Keratinocyte (primary cell): ENCODE results near the gene PDIA2. TPM values are rescaled to one million over a fixed set of nuclear protein-coding genes. Genes with fewer than 3 reads are reported as not detected.

Source experiments
- DNase-seq: peaks from one replicate; pipeline ENCODE4 v3.0.0-alpha.2; 2011; ENCODE audit warnings: low read depth, missing footprints, low spot score
- FAIRE-seq: peaks from 2 replicates; lab custom pipeline; 2011; peaks lifted over from hg19 to GRCh38; lab: Jason Lieb, UNC
- H2AFZ ChIP-seq: 2 replicates; pipeline ENCODE4 v1.6.0; 2012; ENCODE audit warnings: low read length, control low read depth, inconsistent platforms; ENCODE audit not compliant: control insufficient read depth
- H3K27ac ChIP-seq: 2 replicates; pipeline ENCODE4 v1.5.1; 2011; ENCODE audit warnings: low read length; ENCODE audit not compliant: control insufficient read depth, insufficient read depth
- H3K27me3 ChIP-seq: 3 replicates; pipeline ENCODE4 v1.6.0; 2011; ENCODE audit warnings: low read length; ENCODE audit not compliant: control insufficient read depth, insufficient read depth; ENCODE audit errors: extremely low read depth
- H3K36me3 ChIP-seq, 2 experiments: 2 replicates in 1 of 2; 3 replicates in 1 of 2; pipeline ENCODE4 v1.5.1; 2011; ENCODE audit warnings: low read length in 2 of 2, mild to moderate bottlenecking in 1 of 2; ENCODE audit not compliant: control insufficient read depth in 2 of 2, insufficient read depth in 2 of 2; ENCODE audit errors: extremely low read depth in 1 of 2
- H3K4me1 ChIP-seq: 3 replicates; pipeline ENCODE4 v1.5.1; 2011; ENCODE audit warnings: low read length; ENCODE audit not compliant: control insufficient read depth, insufficient read depth; ENCODE audit errors: extremely low read depth
- H3K4me2 ChIP-seq: 3 replicates; pipeline ENCODE4 v1.6.0; 2011; ENCODE audit warnings: low read depth, low read length; ENCODE audit not compliant: control insufficient read depth, insufficient read depth; ENCODE audit errors: extremely low read depth
- H3K4me3 ChIP-seq, 3 experiments: fragments of 200-600 bp in 1 of 3; sonication (generic) in 1 of 3; 2 replicates in 2 of 3; 3 replicates in 1 of 3; pipeline ENCODE4 v1.5.1; 2011 to 2016; ENCODE audit warnings: low read length in 3 of 3, mild to moderate bottlenecking in 3 of 3, control low read depth in 2 of 3, inconsistent platforms in 1 of 3, low read depth in 1 of 3, mixed read lengths in 1 of 3, mixed run types in 1 of 3, moderate library complexity in 1 of 3; ENCODE audit not compliant: control insufficient read depth in 2 of 3, insufficient read depth in 2 of 3; ENCODE audit errors: extremely low read depth in 1 of 3
- H3K79me2 ChIP-seq: 2 replicates; pipeline ENCODE4 v1.6.0; 2012; ENCODE audit warnings: low read length; ENCODE audit not compliant: control insufficient read depth, insufficient read depth
- H3K9ac ChIP-seq: 3 replicates; pipeline ENCODE4 v1.6.0; 2011; ENCODE audit warnings: low read length; ENCODE audit not compliant: control insufficient read depth, insufficient read depth; ENCODE audit errors: extremely low read depth
- H3K9me1 ChIP-seq: 3 replicates; pipeline ENCODE4 v1.6.0; 2011; ENCODE audit warnings: low read length; ENCODE audit not compliant: control insufficient read depth, insufficient read depth; ENCODE audit errors: extremely low read depth
- H3K9me3 ChIP-seq: 2 replicates; pipeline ENCODE4 v1.5.1; 2012; ENCODE audit warnings: low read depth, low read length; ENCODE audit not compliant: control insufficient read depth
- H4K20me1 ChIP-seq: 3 replicates; pipeline ENCODE4 v1.6.0; 2011; ENCODE audit warnings: low read length; ENCODE audit not compliant: control insufficient read depth, insufficient read depth; ENCODE audit errors: extremely low read depth
- EZH2 ChIP-seq: IDR thresholded peaks from one replicate; pipeline ENCODE4 v1.6.1; 2012; ENCODE audit warnings: inconsistent platforms, mild to moderate bottlenecking, low read length, moderate library complexity
- dilution Hi-C: fragments of 300-500 bp; cut with MboI; formaldehyde crosslinking; loops from one replicate; pipeline ENCODE4 v1.7.0; 2020; ENCODE audit warnings: low sequenced_read_pairs; ENCODE audit not compliant: extremely low pct_ligation_motif_present
- polyA plus RNA-seq, 5 experiments: library from polyadenylated mRNA; depleted of rRNA in 3 of 5; stranded (reverse) in 3 of 5; stranded (forward) in 1 of 5; unstranded in 1 of 5; fragments of >200 nt; gene quantifications; 1 replicate in 1 of 5; 2 replicates in 3 of 5; 3 replicates in 1 of 5; pipeline versions ENCODE4 v1.2.1 to v1.2.3, GENCODE V29; 2011 to 2012; ENCODE audit warnings: missing spikeins in 2 of 5, low read depth in 1 of 5, low replicate concordance in 1 of 5
- TF ChIP-seq, protein P1 (sequence below), 3 experiments: IDR thresholded peaks in 1 of 3; conservative IDR thresholded peaks in 1 of 3; optimal IDR thresholded peaks in 1 of 3; 2 replicates in 2 of 3; 3 replicates in 1 of 3; pipeline versions ENCODE3 to v1.5.1; 2011; ENCODE audit warnings: low read length in 3 of 3, mild to moderate bottlenecking in 3 of 3, moderate library complexity in 2 of 3, control low read depth in 1 of 3, inconsistent platforms in 1 of 3; ENCODE audit not compliant: insufficient read depth in 2 of 3; ENCODE audit errors: extremely low read depth in 1 of 3

PDIA2 gene
- polyA plus RNA-seq, 1 donor (not counting 4 experiments of a cell fraction or from before 2014, with no cell fraction given): 0.42 TPM

DNA sequence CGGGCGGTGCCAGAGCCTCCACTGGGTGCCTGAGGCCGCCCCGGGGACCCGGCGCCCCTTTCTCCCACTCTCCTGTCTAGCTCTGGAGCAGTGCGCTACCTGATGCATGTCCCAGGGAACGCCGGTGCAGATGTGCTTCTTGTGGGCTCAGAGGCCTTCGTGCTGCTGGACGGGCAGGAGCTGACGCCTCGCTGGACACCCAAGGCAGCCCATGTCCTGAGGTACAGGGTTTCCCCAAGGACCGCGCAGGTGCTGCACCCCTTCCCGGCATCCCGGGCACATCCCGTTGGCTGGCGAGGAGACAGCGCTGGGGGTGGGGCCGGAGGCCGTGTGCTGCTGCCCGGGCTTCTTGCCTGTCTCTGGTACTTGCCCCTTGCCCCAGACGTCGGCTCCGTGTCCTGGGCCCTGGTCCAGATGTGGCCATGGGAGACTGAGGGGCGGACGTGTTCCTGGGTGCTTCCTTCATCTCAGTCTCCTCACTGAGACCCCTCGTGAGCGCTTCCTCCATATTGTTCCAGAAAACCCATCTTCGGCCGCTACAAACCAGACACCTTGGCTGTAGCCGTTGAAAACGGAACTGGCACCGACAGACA, 19.7 kb upstream of the PDIA2 start:
- dilution Hi-C loops: no loop called here
- DNase-seq: no peak
- peaks cover 0 to 15% of the 10 kb centered on the region in 2 experiments for H3K36me3 ChIP-seq

DNA sequence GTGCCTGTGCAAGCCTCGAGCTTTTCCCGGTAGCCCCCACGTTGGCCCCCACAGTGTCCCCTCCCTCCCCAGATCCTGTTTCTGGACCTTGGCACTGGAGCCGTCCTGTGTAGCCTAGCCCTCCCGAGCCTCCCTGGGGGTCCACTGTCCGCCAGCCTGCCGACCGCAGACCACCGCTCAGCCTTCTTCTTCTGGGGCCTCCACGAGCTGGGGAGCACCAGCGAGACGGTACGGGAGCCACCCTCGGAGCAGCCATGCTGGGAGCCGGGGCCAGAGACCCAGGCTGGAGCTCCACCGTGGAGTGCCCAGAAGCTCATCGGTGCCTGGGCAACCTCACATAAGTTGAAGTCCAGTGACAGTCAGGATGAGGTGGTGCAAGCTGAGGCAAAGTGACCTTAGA, 19.0 kb upstream of the PDIA2 start:
- H3K9ac ChIP-seq: no peak overlapping the region
- peaks cover 0 to 15% of the 10 kb centered on the region in 2 experiments for H3K36me3 ChIP-seq
- no peaks in the 10 kb centered on the region for H3K9me1 ChIP-seq
- DNase-seq (no peak), FAIRE-seq (no peak)
- dilution Hi-C loops: no loop called here
- H3K79me2 ChIP-seq: no peaks in the 10 kb centered on the region
- H3K4me3 ChIP-seq: no peak overlapping the region
- peaks cover 15% of the 10 kb centered on the region for H3K4me1 ChIP-seq
- H3K27me3 ChIP-seq: peaks cover 9% of the 10 kb centered on the region
- H3K27ac ChIP-seq: no peak overlapping the region
- TF ChIP-seq, protein P1, sequence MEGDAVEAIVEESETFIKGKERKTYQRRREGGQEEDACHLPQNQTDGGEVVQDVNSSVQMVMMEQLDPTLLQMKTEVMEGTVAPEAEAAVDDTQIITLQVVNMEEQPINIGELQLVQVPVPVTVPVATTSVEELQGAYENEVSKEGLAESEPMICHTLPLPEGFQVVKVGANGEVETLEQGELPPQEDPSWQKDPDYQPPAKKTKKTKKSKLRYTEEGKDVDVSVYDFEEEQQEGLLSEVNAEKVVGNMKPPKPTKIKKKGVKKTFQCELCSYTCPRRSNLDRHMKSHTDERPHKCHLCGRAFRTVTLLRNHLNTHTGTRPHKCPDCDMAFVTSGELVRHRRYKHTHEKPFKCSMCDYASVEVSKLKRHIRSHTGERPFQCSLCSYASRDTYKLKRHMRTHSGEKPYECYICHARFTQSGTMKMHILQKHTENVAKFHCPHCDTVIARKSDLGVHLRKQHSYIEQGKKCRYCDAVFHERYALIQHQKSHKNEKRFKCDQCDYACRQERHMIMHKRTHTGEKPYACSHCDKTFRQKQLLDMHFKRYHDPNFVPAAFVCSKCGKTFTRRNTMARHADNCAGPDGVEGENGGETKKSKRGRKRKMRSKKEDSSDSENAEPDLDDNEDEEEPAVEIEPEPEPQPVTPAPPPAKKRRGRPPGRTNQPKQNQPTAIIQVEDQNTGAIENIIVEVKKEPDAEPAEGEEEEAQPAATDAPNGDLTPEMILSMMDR (optimal IDR thresholded peaks at IDR 0.05 in 1 of 3, IDR thresholded peaks at IDR 0.05 in 1 of 3, conservative IDR thresholded peaks at IDR 0.05 in 1 of 3; ENCODE audit: extremely low read depth in 1 of 3, insufficient read depth in 2 of 3, low read length in 3 of 3): no peak
- no peak for TF ChIP-seq EZH2
- no peaks in the 10 kb centered on the region for H4K20me1 ChIP-seq
- no peak overlapping the region for H3K4me2 ChIP-seq
- no peaks in the 10 kb centered on the region for H3K9me3 ChIP-seq
- H2AFZ ChIP-seq: no peak overlapping the region

More for the DNA sequence above, 19.7 kb upstream of the PDIA2 start:
- Histone ChIP-seq H3K9me3 (no peaks in the 10 kb centered on the region), H3K4me1 (peaks cover 12% of the 10 kb centered on the region), H3K27me3 (peaks cover 3% of the 10 kb centered on the region), H3K79me2 (no peaks in the 10 kb centered on the region), H3K9ac (no peak overlapping the region), H3K4me2 (no peak overlapping the region), H3K27ac (no peak overlapping the region), H3K4me3 (no peak overlapping the region), H4K20me1 (no peaks in the 10 kb centered on the region), H2AFZ (no peak overlapping the region), H3K9me1 (no peaks in the 10 kb centered on the region)
- FAIRE-seq: no peak
- TF ChIP-seq EZH2: no peak
- TF ChIP-seq, protein P1 (optimal IDR thresholded peaks at IDR 0.05 in 1 of 3, IDR thresholded peaks at IDR 0.05 in 1 of 3, conservative IDR thresholded peaks at IDR 0.05 in 1 of 3; ENCODE audit: extremely low read depth in 1 of 3, insufficient read depth in 2 of 3, low read length in 3 of 3): no peak
